Subcutaneous abdominal adipose tissue (tissue), 5 donors: ENCODE results near the gene STAP2.
A peak's percentile ranks its signal among the peaks of the same experiment; 100 is the strongest.
"Not testable (repeated sequence)": the region's sequence is repeated elsewhere in the genome, so short reads cannot be mapped to it uniquely, and the experiment has no call there.

Experiments
- H3K27ac ChIP-seq: one replicate; pipeline ENCODE4 v1.7.0; 2013; ENCODE audit warnings: low read depth, mild to moderate bottlenecking, inconsistent platforms, low read length, moderate library complexity
- H3K27me3 ChIP-seq, 5 donors: one replicate each; pipeline ENCODE4 v1.7.0; 2013; ENCODE audit warnings: low read length in 5 of 5, inconsistent platforms in 1 of 5; ENCODE audit not compliant: control insufficient read depth in 5 of 5, insufficient read depth in 4 of 5
- H3K36me3 ChIP-seq, 5 donors: one replicate each; pipeline ENCODE4 v1.7.0; 2013; ENCODE audit warnings: low read length in 5 of 5; ENCODE audit not compliant: control insufficient read depth in 5 of 5, insufficient read depth in 5 of 5
- H3K4me1 ChIP-seq, 5 donors: one replicate each; pipeline ENCODE4 v1.7.0; 2013; ENCODE audit warnings: low read length in 5 of 5, mild to moderate bottlenecking in 3 of 5, moderate library complexity in 1 of 5; ENCODE audit not compliant: control insufficient read depth in 5 of 5, insufficient read depth in 5 of 5
- H3K4me3 ChIP-seq, 5 donors: one replicate each; pipeline ENCODE4 v1.7.0; 2013; ENCODE audit warnings: low read length in 5 of 5, low read depth in 1 of 5
- H3K9ac ChIP-seq, 5 donors: one replicate each; pipeline ENCODE4 v1.7.0; 2013; ENCODE audit warnings: low read length in 5 of 5, mild to moderate bottlenecking in 4 of 5, moderate library complexity in 3 of 5
- H3K9me3 ChIP-seq, 5 donors: one replicate each; pipeline ENCODE4 v1.7.0; 2013; ENCODE audit warnings: low read length in 5 of 5; ENCODE audit not compliant: control insufficient read depth in 5 of 5
- donor health status: healthy.
- donor health status: healthy.
- donor health status: healthy.
- donor health status: healthy.
- donor health status: healthy.

Gene STAP2

DNA sequence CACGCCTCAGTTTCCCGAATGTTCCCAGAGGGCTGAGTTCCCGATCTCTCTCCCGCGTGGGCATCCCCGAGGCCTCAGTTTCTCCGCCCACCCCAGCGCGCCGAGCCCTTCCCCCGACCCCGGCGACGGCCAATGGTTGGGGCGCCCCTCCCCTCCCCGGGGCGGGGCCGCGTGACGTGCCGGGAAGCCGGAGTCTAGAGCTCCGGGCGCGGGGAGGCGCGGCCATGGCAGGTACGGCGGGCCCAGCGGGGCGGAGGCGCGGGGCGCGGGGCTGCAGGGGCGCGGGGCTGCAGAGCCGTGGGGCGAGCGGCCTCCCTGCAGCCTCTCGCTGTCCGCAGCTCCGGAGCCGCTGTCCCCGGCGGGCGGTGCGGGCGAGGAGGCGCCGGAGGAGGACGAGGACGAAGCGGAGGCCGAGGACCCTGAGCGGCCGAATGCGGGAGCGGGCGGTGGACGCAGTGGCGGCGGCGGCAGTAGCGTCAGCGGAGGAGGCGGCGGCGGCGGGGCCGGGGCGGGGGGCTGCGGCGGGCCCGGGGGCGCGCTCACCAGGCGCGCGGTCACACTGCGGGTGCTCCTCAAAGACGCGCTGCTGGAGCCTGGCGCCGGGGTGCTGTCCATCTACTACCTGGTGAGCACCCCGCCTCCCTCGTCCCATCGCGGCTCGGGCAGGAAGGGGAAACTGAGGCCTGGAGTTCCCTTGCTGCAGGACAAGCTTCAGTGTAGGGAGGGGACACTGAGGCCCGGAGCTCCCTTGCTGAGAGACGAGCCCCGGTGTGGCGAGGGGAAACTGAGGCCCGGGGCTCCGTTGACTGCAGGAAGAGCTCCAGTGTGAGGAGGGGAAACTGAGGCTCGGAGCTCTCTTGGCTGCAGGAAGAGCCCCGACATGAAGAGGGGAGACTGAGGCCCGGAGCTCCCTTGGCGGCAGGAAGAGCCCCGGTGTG is 5.0 kb upstream of the STAP2 start, which contains the start of gene MPND:
TSS of gene MPND (plus strand) at position 193 of the 938 bp plus-strand sequence. CDS start at position 225, 32 bp downstream.
- Histone ChIP-seq H3K9me3 (no peaks in the 10 kb centered on the region), H3K27me3 (peaks cover 0 to 3% (median 0%) of the 10 kb centered on the region in 5 donors), H3K27ac (peak within 1 kb of the TSS; percentile 96), H3K9ac (peak within 1 kb of the TSS; percentile 62 to 97 (median 80)), H3K4me3 (peak within 1 kb of the TSS; percentile 72 to 87 (median 81)), H3K4me1 (peaks cover 8 to 26% (median 21%) of the 10 kb centered on the region in 5 donors), H3K36me3 (peaks cover 0 to 9% (median 7%) of the 10 kb centered on the region in 5 donors)

- peak overlapping the region; percentile 72 to 87 (median 81) for H3K4me3 ChIP-seq
- peak overlapping the region; percentile 96 for H3K27ac ChIP-seq
- H3K27me3 ChIP-seq = peaks cover 0 to 3% (median 0%) of the 10 kb centered on the region in 5 donors
- H3K9ac ChIP-seq = peak overlapping the region; percentile 62 to 97 (median 80)
- H3K4me1 ChIP-seq = peaks cover 8 to 33% (median 27%) of the 10 kb centered on the region in 5 donors
- peaks cover 0 to 9% (median 7%) of the 10 kb centered on the region in 5 donors for H3K36me3 ChIP-seq
- H3K9me3 ChIP-seq = no peaks in the 10 kb centered on the region
Observed at GRCh38 chr19:4342615-4343369, 4.2 kb upstream of the STAP2 start.

DNA sequence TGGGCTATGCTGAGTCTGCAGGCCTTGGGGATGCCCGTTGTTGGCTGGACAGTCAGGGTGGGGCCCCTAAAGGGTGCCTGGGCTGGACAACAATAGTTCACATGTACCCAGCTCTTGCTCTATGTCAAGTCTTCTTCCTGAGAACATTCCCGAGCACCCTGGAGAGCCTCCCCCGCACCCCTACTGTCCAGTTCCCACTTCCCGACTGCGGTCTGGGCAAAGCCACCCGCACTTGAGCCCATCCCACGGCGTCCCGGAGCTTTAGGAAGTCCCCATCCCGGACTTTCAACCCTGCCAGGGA is 3.6 kb upstream of the STAP2 start:
- H3K9me3 ChIP-seq = no peaks in the 10 kb centered on the region
- peaks cover 8 to 34% (median 28%) of the 10 kb centered on the region in 5 donors for H3K4me1 ChIP-seq
- peak overlapping the region; percentile 62 to 97 (median 80) for H3K9ac ChIP-seq
- peaks cover 0 to 3% (median 0%) of the 10 kb centered on the region in 5 donors for H3K27me3 ChIP-seq
- peak overlapping the region; percentile 93 for H3K27ac ChIP-seq
- H3K4me3 ChIP-seq = peak overlapping the region; percentile 69 to 87 (median 81)
- H3K36me3 ChIP-seq = peaks cover 0 to 9% (median 4%) of the 10 kb centered on the region in 5 donors

GRCh38 chr19:4337906-4338440 is 654 bp downstream of the STAP2 start:
- H3K4me1 ChIP-seq = peaks cover 7 to 22% (median 18%) of the 10 kb centered on the region in 5 donors
- no peaks in the 10 kb centered on the region for H3K9me3 ChIP-seq
- peaks cover 0 to 3% (median 0%) of the 10 kb centered on the region in 5 donors for H3K27me3 ChIP-seq
- peak overlapping the region; percentile 65 for H3K27ac ChIP-seq
- no peaks in the 10 kb centered on the region for H3K36me3 ChIP-seq
- peak overlapping the region; percentile 58 to 82 (median 66) for H3K4me3 ChIP-seq
- H3K9ac ChIP-seq = peak overlapping the region; percentile 16 to 87 (median 75)

- Histone ChIP-seq H3K4me1 (peaks cover 0 to 14% (median 10%) of the 10 kb centered on the region in 5 donors), H3K9ac (no peak overlapping the region), H3K27me3 (no peaks in the 10 kb centered on the region), H3K4me3 (no peak overlapping the region), H3K9me3 (no peaks in the 10 kb centered on the region), H3K36me3 (no peaks in the 10 kb centered on the region), H3K27ac (no peak overlapping the region)
Observed at GRCh38 chr19:4334929-4335570, 3.6 kb downstream of the STAP2 start.

GRCh38 chr19:4329858-4330257 is 8.8 kb downstream of the STAP2 start:
- Histone ChIP-seq H3K9ac (no peak overlapping the region), H3K27me3 (peaks cover 0 to 11% (median 5%) of the 10 kb centered on the region in 5 donors), H3K27ac (no peak overlapping the region), H3K4me1 (peaks cover 0 to 25% (median 18%) of the 10 kb centered on the region in 5 donors), H3K36me3 (no peaks in the 10 kb centered on the region), H3K4me3 (no peak overlapping the region), H3K9me3 (no peaks in the 10 kb centered on the region)

- Histone ChIP-seq H3K4me1 (peaks cover 0 to 25% (median 18%) of the 10 kb centered on the region in 5 donors), H3K9ac (peak overlapping the region in 2 of 5 donors; percentile 39 to 52), H3K27me3 (peaks cover 0 to 11% (median 5%) of the 10 kb centered on the region in 5 donors), H3K4me3 (peak overlapping the region in 3 of 5 donors; percentile 47 to 67 (median 47))
- H3K9me3 ChIP-seq, H3K27ac ChIP-seq, H3K36me3 ChIP-seq: not testable (repeated sequence)
Observed at GRCh38 chr19:4328991-4329681, 9.5 kb downstream of the STAP2 start.

- H3K27ac ChIP-seq = no peak overlapping the region
Observed at GRCh38 chr19:4328243-4328990, 10.2 kb downstream of the STAP2 start.

More at GRCh38 chr19:4328243-4328990, 10.2 kb downstream of the STAP2 start:
- Histone ChIP-seq H3K36me3 (no peaks in the 10 kb centered on the region), H3K9ac (peak overlapping the region in 2 of 5 donors; percentile 39 to 52), H3K27me3 (peaks cover 0 to 11% (median 5%) of the 10 kb centered on the region in 5 donors), H3K9me3 (no peaks in the 10 kb centered on the region), H3K4me3 (peak overlapping the region in 4 of 5 donors; percentile 27 to 80 (median 47)), H3K4me1 (peaks cover 0 to 25% (median 18%) of the 10 kb centered on the region in 5 donors)
